GM12874 (cell line): ENCODE results near the gene GRIK1.

ENCODE experiments used
- CTCF ChIP-seq: IDR thresholded peaks from 2 replicates; pipeline ENCODE4 v1.5.1; 2011; ENCODE audit warnings: low read depth, mild to moderate bottlenecking, control low read depth, low read length, moderate library complexity; ENCODE audit not compliant: insufficient read depth

The GRIK1 gene

GRCh38 chr21:29721221-29721620 lies 218.6 kb downstream of the GRIK1 start:
- TF ChIP-seq CTCF: no peak

- TF ChIP-seq CTCF: no peak
Measured at GRCh38 chr21:29719521-29719920, 220.3 kb downstream of the GRIK1 start.

- no peak for TF ChIP-seq CTCF
Measured at GRCh38 chr21:29718081-29718815, 221.5 kb downstream of the GRIK1 start.

- TF ChIP-seq CTCF: no peak
Measured at GRCh38 chr21:29717659-29718058, 222.1 kb downstream of the GRIK1 start.

GRCh38 chr21:29716753-29717152 lies 223.0 kb downstream of the GRIK1 start:
- TF ChIP-seq CTCF: no peak

- TF ChIP-seq CTCF: no peak
Measured at GRCh38 chr21:29715089-29715488, 224.7 kb downstream of the GRIK1 start.

- no peak for TF ChIP-seq CTCF
Measured at GRCh38 chr21:29712818-29713217, 227.0 kb downstream of the GRIK1 start.
